H1 (cell line): ENCODE results near the gene MGLL. TPM values are rescaled to one million over a fixed set of nuclear protein-coding genes. Genes with fewer than 3 reads are reported as not detected.

Experiments used
- CTCF ChIA-PET: fragments of 300-600 bp; sonication (Branson Sonifier 250); formaldehyde crosslinking; loops from one replicate; lab custom pipeline; 2021; ENCODE audit not compliant: partially characterized antibody; lab: Charles Lee
- POLR2A ChIA-PET: fragments of 300-600 bp; sonication (Branson Sonifier 250); formaldehyde crosslinking; loops from one replicate; lab custom pipeline; 2021; ENCODE audit warnings: inconsistent platforms; ENCODE audit not compliant: partially characterized antibody; lab: Charles Lee
- DNase-seq, 2 experiments: peaks; one replicate each; pipeline versions ENCODE4 v3.0.0 to v3.0.0-alpha.2; 2010 to 2022; ENCODE audit warnings: low spot score in 2 of 2, low read depth in 1 of 2, mixed read lengths in 1 of 2
- FAIRE-seq: peaks from 2 replicates; lab custom pipeline; 2011; peaks lifted over from hg19 to GRCh38; lab: Jason Lieb, UNC
- H2AFZ ChIP-seq: 2 replicates; pipeline ENCODE4 v1.8.1; 2012; ENCODE audit warnings: low read length, inconsistent platforms
- H2AK5ac ChIP-seq: 2 replicates; pipeline ENCODE4 v1.6.1; 2013; ENCODE audit warnings: low read depth, low read length
- H2BK120ac ChIP-seq: replicated peaks from 2 replicates; pipeline ENCODE3; 2013; ENCODE audit warnings: low read depth, low read length, inconsistent platforms
- H2BK12ac ChIP-seq: 2 replicates; pipeline ENCODE4 v1.6.1; 2013; ENCODE audit warnings: low read depth, low read length
- H2BK15ac ChIP-seq: 2 replicates; pipeline ENCODE4 v1.6.1; 2013; ENCODE audit warnings: low read length
- H2BK20ac ChIP-seq: 2 replicates; pipeline ENCODE4 v1.6.1; 2013; ENCODE audit warnings: low read length
- H2BK5ac ChIP-seq: 2 replicates; pipeline ENCODE4 v1.6.1; 2013; ENCODE audit warnings: low read depth, low read length
- H3K14ac ChIP-seq: 2 replicates; pipeline ENCODE4 v1.6.1; 2013; ENCODE audit warnings: inconsistent platforms; ENCODE audit not compliant: insufficient read length
- H3K18ac ChIP-seq: 2 replicates; pipeline ENCODE4 v1.6.1; 2013; ENCODE audit warnings: low read length; ENCODE audit errors: extremely low read depth
- H3K23ac ChIP-seq: 2 replicates; pipeline ENCODE4 v1.6.1; 2013; ENCODE audit warnings: inconsistent platforms; ENCODE audit not compliant: insufficient read length
- H3K23me2 ChIP-seq: 2 replicates; pipeline ENCODE4 v1.6.1; 2013; ENCODE audit warnings: low read depth, low read length
- H3K27ac ChIP-seq: 2 replicates; pipeline ENCODE4 v1.6.1; 2011; ENCODE audit warnings: low read depth, low read length, inconsistent platforms
- H3K27me3 ChIP-seq, 4 experiments: replicated peaks in 1 of 4; 1 replicate in 1 of 4; 2 replicates in 3 of 4; pipeline versions ENCODE4 v1.6.1 to v1.8.1; 2011 to 2013; ENCODE audit warnings: low read length in 3 of 4, mild to moderate bottlenecking in 3 of 4, inconsistent platforms in 2 of 4, mixed read lengths in 2 of 4, moderate library complexity in 1 of 4; ENCODE audit not compliant: control insufficient read depth in 3 of 4, insufficient read depth in 3 of 4; ENCODE audit errors: extremely low read depth in 1 of 4
- H3K36me3 ChIP-seq, 4 experiments: 2 replicates each; pipeline versions ENCODE4 v1.6.1 to v1.8.1; 2011 to 2013; ENCODE audit warnings: mild to moderate bottlenecking in 4 of 4, low read length in 3 of 4, moderate library complexity in 2 of 4, control low read depth in 1 of 4, inconsistent platforms in 1 of 4; ENCODE audit not compliant: insufficient read depth in 4 of 4, control insufficient read depth in 2 of 4
- H3K4ac ChIP-seq: replicated peaks from 2 replicates; pipeline ENCODE3; 2013; ENCODE audit warnings: low read length, low read depth, mixed read lengths, inconsistent platforms; ENCODE audit not compliant: insufficient read length
- H3K4me1 ChIP-seq, 4 experiments: replicated peaks in 1 of 4; 1 replicate in 1 of 4; 2 replicates in 3 of 4; pipeline versions ENCODE4 v1.6.1 to v1.8.1; 2011 to 2013; ENCODE audit warnings: low read length in 3 of 4, inconsistent platforms in 2 of 4, mixed read lengths in 1 of 4; ENCODE audit not compliant: insufficient read depth in 4 of 4, control insufficient read depth in 3 of 4
- H3K4me2 ChIP-seq, 2 experiments: 2 replicates each; pipeline versions ENCODE4 v1.6.1 to v1.8.1; 2011 to 2013; ENCODE audit warnings: low read depth in 2 of 2, low read length in 2 of 2, control low read depth in 1 of 2, inconsistent platforms in 1 of 2, mild to moderate bottlenecking in 1 of 2; ENCODE audit not compliant: insufficient read depth in 1 of 2
- H3K4me3 ChIP-seq, 4 experiments: fragments of 200-600, 300-600 bp in 1 of 4; sonication (generic), shearing (Covaris generic), sonication (Bioruptor Twin) in 1 of 4; 2 replicates each; pipeline versions ENCODE4 v1.5.1 to v1.8.1; 2011 to 2016; ENCODE audit warnings: low read length in 4 of 4, low read depth in 3 of 4, control low read depth in 2 of 4, inconsistent platforms in 2 of 4, mild to moderate bottlenecking in 2 of 4, mixed read lengths in 1 of 4, moderate library complexity in 1 of 4; ENCODE audit not compliant: insufficient read depth in 2 of 4; ENCODE audit errors: extremely low read depth in 1 of 4
- H3K56ac ChIP-seq: replicated peaks from 2 replicates; pipeline ENCODE3; 2013; ENCODE audit warnings: low read depth, mild to moderate bottlenecking, mixed read lengths, low read length, inconsistent platforms; ENCODE audit not compliant: insufficient read length
- H3K79me1 ChIP-seq: 2 replicates; pipeline ENCODE4 v1.6.1; 2013; ENCODE audit warnings: low read depth, low read length, control low read depth
- H3K79me2 ChIP-seq, 2 experiments: 2 replicates each; pipeline versions ENCODE4 v1.6.1 to v1.8.1; 2012 to 2013; ENCODE audit warnings: low read length in 2 of 2, mild to moderate bottlenecking in 2 of 2, inconsistent platforms in 1 of 2; ENCODE audit not compliant: insufficient read depth in 2 of 2, control insufficient read depth in 1 of 2
- H3K9ac ChIP-seq, 4 experiments: replicated peaks in 1 of 4; 1 replicate in 1 of 4; 2 replicates in 3 of 4; pipeline versions ENCODE4 v1.6.1 to v1.8.1; 2011 to 2013; ENCODE audit warnings: low read depth in 3 of 4, low read length in 3 of 4, control low read depth in 2 of 4, mild to moderate bottlenecking in 2 of 4, moderate library complexity in 2 of 4, inconsistent platforms in 1 of 4; ENCODE audit errors: extremely low read depth in 1 of 4
- H3K9me3 ChIP-seq, 2 experiments: 2 replicates each; pipeline versions ENCODE4 v1.6.1 to v1.8.1; 2012 to 2013; ENCODE audit warnings: mild to moderate bottlenecking in 2 of 2, moderate library complexity in 2 of 2, control low read depth in 1 of 2, inconsistent platforms in 1 of 2, low read depth in 1 of 2, low read length in 1 of 2, mixed read lengths in 1 of 2; ENCODE audit not compliant: insufficient read depth in 2 of 2
- H4K20me1 ChIP-seq, 2 experiments: replicated peaks in 1 of 2; 2 replicates each; pipeline versions ENCODE3 to v1.8.1; 2011 to 2013; ENCODE audit warnings: inconsistent platforms in 2 of 2, low read length in 2 of 2, mild to moderate bottlenecking in 1 of 2; ENCODE audit not compliant: insufficient read depth in 2 of 2, control insufficient read depth in 1 of 2
- H4K5ac ChIP-seq: 2 replicates; pipeline ENCODE4 v1.6.1; 2013; ENCODE audit warnings: low read length, low read depth, mixed read lengths, inconsistent platforms; ENCODE audit not compliant: insufficient read length
- H4K8ac ChIP-seq: 2 replicates; pipeline ENCODE4 v1.8.0; 2013; ENCODE audit warnings: mild to moderate bottlenecking, moderate library complexity, low read length, inconsistent platforms; ENCODE audit not compliant: insufficient read depth; ENCODE audit errors: extremely low read depth
- H4K91ac ChIP-seq: replicated peaks from 2 replicates; pipeline ENCODE3; 2013; ENCODE audit warnings: low read length, mixed read lengths, inconsistent platforms; ENCODE audit not compliant: insufficient read length
- JUN ChIP-seq: IDR thresholded peaks from 2 replicates; pipeline ENCODE4 v1.6.1; 2011; ENCODE audit warnings: low read depth, mild to moderate bottlenecking, improper control_type of control experiment, low read length
- KDM1A ChIP-seq: fragments of 200-600, 300-600 bp; sonication (generic); IDR thresholded peaks from 2 replicates; pipeline ENCODE4 v1.7.1; 2016; ENCODE audit warnings: mild to moderate bottlenecking, low read length, borderline replicate concordance
- WGBS, 2 experiments: shearing (Covaris generic) in 1 of 2; methylation state at CpG; one replicate each; pipeline versions ENCODE4 v1.1.6 to v1.1.7; 2013 to 2015; ENCODE audit warnings: low lambda C conversion rate in 2 of 2, mixed read lengths in 2 of 2, inconsistent platforms in 1 of 2, low coverage in 1 of 2, missing lambda C conversion rate in 1 of 2; ENCODE audit not compliant: insufficient replicate concordance in 2 of 2, insufficient coverage in 1 of 2, insufficient read length in 1 of 2; ENCODE audit errors: extremely low coverage in 1 of 2, missing lambda C conversion rate in 1 of 2; 5-methylcytosine and 5-hydroxymethylcytosine counted together
- polyA plus RNA-seq, 7 experiments: library from polyadenylated mRNA; depleted of rRNA in 3 of 7; stranded (reverse) in 5 of 7; unstranded in 2 of 7; fragments of >200 nt in 5 of 7; fragments of 200-250 nt in 2 of 7; gene quantifications; 1 replicate in 5 of 7; 2 replicates in 1 of 7; 4 replicates in 1 of 7; pipeline versions ENCODE4 v1.2.1 to v1.2.3, GENCODE V29; 2011 to 2013; ENCODE audit warnings: missing spikeins in 2 of 7, mixed read lengths in 2 of 7
- total RNA-seq: library from RNA; stranded (reverse); fragmentation: NEBNext Ultra II Directional; extraction: Animal tissue kit (Norgen Biotek cat#: 25700); gene quantifications from 2 replicates; pipeline ENCODE4 v1.2.1, GENCODE V29; 2021

Gene MGLL
- total and polyA plus RNA-seq, 2 of the 8 experiments (the other 6 are each of a cell fraction or from before 2014, with no cell fraction given), result 0.05 to 0.34 TPM

GRCh38 chr3:127764841-127765362 lies 57.4 kb downstream of the MGLL start:
- Histone ChIP-seq H3K9me3 (no peaks in the 10 kb centered on the region), H3K36me3 (no peaks in the 10 kb centered on the region), H3K18ac (no peak overlapping the region), H2BK12ac (no peak overlapping the region), H4K91ac (no peak overlapping the region), H3K4me2 (no peak overlapping the region), H3K56ac (no peak overlapping the region), H2AFZ (no peak overlapping the region), H2BK5ac (no peak overlapping the region), H4K8ac (no peak overlapping the region), H3K27ac (no peak overlapping the region), H3K79me2 (no peaks in the 10 kb centered on the region), H3K4me3 (no peak overlapping the region), H3K23me2 (no peaks in the 10 kb centered on the region), H3K4ac (no peak overlapping the region), H3K23ac (no peak overlapping the region), H2BK20ac (no peak overlapping the region), H3K79me1 (no peaks in the 10 kb centered on the region), H2BK120ac (no peak overlapping the region), H3K14ac (no peak overlapping the region), H4K5ac (no peak overlapping the region), H2AK5ac (no peak overlapping the region), H4K20me1 (no peaks in the 10 kb centered on the region), H3K9ac (no peak overlapping the region), H2BK15ac (no peak overlapping the region), H3K4me1 (no peaks in the 10 kb centered on the region), H3K27me3 (no peaks in the 10 kb centered on the region)
- DNase-seq (no peak), FAIRE-seq (no peak)
- CTCF ChIA-PET, result interaction anchor here (1.1 to 3.2 kb wide), 6 partner anchors 15 to 190 kb away, joined by 3 to 14 read pairs (median 4); no protein-coding TSS in a partner anchor
- POLR2A ChIA-PET, result interaction anchor here (1.2 kb wide), 1 partner anchor 11 kb away, joined by 3 read pairs; no protein-coding TSS in a partner anchor
- 89% methylated on average over 5 of the region's 5 CpGs; no CpG with 5 or more reads in 1 of the 2 experiments for WGBS, 2 experiments
- no peak for TF ChIP-seq JUN
- no peak for TF ChIP-seq KDM1A
